Measurements from ENCODE around the gene PRR36. TPM values are rescaled to one million over a fixed set of nuclear protein-coding genes. Genes with fewer than 3 reads are reported as not detected.

Gene PRR36
- total RNA-seq, 4 donors from 2014 or later, result 0.72 to 0.93 (median 0.83) TPM

DNA sequence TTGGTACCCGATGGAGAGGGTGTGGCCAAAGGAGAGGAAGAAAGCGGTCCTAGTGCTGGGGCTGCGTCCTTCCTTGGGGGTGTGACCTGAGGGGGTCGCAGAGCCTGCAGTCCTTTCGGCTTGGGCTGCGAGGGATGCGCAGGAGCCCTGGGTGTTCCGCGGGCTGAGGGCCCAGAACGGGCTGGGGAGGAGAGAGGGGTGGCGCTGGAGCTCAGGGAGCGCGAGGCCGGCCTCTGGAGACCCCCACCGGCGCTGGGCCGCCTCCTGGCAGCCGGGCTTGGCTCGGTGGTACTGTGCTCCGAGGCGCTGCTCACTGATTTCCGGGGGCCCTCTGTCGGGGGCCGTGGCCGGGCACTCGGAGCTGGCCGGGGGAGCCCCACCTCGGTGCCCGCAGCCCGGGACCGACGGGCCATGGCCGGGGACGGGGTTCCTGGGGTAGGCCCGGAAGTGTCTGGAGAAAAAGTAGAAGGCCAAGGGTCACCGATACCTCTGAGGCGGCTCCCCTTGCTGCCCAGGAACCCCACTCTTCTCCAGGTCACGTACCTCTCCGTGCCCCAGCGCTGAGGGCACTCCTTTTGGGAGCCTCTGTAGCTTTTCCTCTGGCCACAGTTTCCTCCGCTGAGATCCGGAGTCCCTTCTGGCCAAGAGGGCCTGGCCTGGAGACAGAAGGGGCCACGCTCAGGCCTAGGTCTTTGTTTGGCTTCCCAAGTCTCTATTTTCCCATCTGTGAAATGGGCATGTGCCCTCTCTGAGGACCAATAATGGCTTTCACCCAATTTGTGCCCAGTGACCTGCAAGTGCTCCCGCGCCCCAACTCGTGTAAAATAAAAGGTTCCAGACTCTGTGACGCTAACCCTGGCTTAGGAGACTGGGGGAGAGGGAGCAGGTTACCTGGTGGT is 1.6 kb downstream of the PRR36 start:
- intact Hi-C loops (cut with DNase I; ENCODE audit: low total_unique reads), result no loop called here
- no peak for DNase-seq (ENCODE audit: low spot score in 2 of 2)
- 52 to 58% methylated on average over 44 to 47 of the region's 47 CpGs for WGBS, 2 donors
- no peak overlapping the region for H3K4me3 ChIP-seq (ENCODE audit: low read depth, poor library complexity, severe bottlenecking)
- TF ChIP-seq POLR2A (IDR thresholded peaks at IDR 0.05), result no peak
- TF ChIP-seq, protein P1, sequence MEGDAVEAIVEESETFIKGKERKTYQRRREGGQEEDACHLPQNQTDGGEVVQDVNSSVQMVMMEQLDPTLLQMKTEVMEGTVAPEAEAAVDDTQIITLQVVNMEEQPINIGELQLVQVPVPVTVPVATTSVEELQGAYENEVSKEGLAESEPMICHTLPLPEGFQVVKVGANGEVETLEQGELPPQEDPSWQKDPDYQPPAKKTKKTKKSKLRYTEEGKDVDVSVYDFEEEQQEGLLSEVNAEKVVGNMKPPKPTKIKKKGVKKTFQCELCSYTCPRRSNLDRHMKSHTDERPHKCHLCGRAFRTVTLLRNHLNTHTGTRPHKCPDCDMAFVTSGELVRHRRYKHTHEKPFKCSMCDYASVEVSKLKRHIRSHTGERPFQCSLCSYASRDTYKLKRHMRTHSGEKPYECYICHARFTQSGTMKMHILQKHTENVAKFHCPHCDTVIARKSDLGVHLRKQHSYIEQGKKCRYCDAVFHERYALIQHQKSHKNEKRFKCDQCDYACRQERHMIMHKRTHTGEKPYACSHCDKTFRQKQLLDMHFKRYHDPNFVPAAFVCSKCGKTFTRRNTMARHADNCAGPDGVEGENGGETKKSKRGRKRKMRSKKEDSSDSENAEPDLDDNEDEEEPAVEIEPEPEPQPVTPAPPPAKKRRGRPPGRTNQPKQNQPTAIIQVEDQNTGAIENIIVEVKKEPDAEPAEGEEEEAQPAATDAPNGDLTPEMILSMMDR (IDR thresholded peaks at IDR 0.05), result no peak

DNA sequence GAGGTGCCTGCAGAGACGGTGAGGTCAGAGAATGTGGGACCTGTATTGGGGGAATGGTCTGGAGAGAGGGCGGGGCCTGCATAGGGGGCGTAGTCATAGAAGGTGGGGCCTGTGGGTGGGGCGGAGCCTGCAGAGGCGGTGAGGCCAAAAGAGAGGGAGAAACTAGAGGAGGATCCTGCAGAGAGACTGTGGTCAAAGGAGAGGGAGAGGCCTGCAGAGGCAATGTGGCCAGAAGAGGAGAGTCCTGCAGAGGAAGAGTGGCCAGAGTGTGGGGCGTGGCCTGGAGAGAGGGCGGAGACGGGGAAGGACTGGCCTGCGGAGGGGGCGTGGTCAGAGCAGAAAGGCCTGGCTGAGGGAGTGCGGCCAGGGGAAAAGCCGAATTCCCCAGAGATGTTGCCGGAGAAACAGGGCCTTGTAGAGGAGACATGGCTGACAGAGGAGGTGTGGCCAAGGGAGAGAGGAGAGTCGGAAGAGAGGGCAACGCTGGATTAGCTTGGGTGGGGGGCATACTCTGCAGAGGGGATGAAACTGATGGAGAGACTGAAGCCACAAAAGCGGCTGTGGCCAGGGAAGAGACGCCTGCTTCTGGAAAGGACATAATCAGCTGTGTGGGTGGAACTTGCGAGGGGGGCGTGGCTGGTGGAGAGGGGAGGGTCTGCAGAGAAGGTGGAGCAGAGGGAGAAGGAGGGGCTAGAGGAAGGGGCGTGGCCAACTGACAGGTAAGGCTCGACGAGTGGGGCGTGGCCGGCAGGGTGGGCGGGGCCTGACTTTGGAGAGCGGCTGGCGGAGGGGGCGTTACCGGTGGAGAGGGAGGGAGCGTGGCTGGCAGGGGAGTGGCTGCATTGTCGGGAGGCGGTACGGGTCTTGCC is 2.5 kb downstream of the PRR36 start:
- TF ChIP-seq, protein P1 (IDR thresholded peaks at IDR 0.05), result no peak
- no peak for TF ChIP-seq POLR2A (IDR thresholded peaks at IDR 0.05)
- 3 to 4% methylated on average over 33 of the region's 33 CpGs for WGBS, 2 donors
- no peak overlapping the region for H3K4me3 ChIP-seq (ENCODE audit: low read depth, poor library complexity, severe bottlenecking)
- intact Hi-C loops (cut with DNase I; ENCODE audit: low total_unique reads), result no loop called here
- peak; percentile 90 to 96 for DNase-seq (ENCODE audit: low spot score in 2 of 2)

DNA sequence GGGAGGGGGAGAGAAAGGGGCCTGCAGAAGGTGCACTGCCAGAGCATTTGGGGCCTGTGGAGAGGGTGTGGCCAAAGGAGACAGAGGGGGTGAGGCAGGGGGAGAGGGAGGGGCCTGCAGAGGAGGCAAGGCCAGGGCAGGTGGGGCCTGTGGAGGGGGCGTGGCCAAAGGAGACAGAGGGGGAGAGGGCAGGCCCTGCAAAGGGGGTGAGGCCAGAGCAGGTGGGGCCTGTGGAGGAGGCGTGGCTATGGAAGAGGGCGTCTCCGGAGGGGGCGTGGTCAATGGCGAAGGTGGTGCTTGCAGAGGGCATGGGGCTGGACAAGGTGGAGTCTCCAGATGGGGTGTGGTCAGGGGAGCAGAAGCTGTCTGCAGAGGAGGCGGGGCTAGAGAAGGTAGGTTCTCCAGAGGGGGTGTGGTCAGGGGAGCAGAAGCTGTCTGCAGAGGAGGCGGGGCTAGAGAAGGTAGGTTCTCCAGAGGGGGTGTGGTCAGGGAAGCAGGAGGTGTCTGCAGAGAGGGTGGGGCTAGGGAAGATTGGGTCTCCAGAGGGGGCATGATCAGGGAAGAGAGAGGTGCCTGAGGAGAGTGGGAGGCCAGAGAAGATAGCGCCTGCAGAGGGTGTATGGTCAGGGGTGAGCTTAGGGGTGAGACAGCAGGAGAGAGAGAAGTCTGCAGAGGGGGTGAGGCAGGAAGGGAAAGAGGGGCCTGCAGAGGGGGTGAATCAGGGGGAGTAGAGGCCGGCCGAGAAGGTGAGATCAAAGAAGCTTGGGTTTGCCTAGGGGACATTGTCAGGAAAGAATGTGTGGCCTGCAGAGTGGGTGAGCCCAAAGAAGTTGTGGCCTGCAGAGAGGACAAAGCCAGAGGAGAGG is 3.4 kb downstream of the PRR36 start:
- TF ChIP-seq, protein P1 (IDR thresholded peaks at IDR 0.05), result no peak
- TF ChIP-seq POLR2A (IDR thresholded peaks at IDR 0.05), result no peak
- WGBS, 2 donors, result 41 to 55% methylated on average over 11 of the region's 11 CpGs
- H3K4me3 ChIP-seq (ENCODE audit: low read depth, poor library complexity, severe bottlenecking), result no peak overlapping the region
- intact Hi-C loops (cut with DNase I; ENCODE audit: low total_unique reads), result no loop called here
- peak in 1 of 2 donors; percentile 55 for DNase-seq (ENCODE audit: low spot score in 2 of 2)

DNA sequence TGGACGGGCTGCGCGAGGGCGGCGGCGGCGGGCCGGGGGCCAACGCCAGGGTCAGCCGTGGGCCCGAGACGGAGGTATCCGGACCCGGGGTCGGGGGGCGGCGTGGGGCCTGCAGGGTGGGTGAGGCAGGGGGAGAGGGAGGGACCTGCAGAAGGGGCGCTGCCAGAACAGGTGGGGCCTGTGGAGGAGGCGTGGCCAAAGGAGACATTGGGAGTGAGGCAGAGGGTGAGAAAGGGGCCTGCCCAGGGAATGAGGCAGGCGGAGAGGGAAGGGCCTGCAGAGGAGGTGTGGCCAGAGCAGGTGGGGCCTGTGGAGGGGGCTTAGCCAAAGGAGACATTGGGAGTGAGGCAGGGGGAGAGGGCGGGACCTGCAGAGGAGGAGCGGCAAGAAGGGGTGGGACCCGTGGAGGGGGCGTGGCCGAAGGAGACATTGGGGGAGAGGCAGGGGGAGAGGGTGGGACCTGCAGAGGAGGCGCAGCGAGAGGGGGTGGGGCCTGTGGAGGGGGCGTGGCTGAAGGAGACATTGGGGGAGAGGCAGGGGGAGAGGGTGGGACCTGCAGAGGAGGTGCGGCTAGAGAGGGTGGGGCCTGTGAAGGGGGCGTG is 4.2 kb downstream of the PRR36 start:
- TF ChIP-seq, protein P1 (IDR thresholded peaks at IDR 0.05), result no peak
- no peak for TF ChIP-seq POLR2A (IDR thresholded peaks at IDR 0.05)
- peak overlapping the region; percentile 29 for H3K4me3 ChIP-seq (ENCODE audit: low read depth, poor library complexity, severe bottlenecking)
- no peak for DNase-seq (ENCODE audit: low spot score in 2 of 2)
- intact Hi-C loops (cut with DNase I; ENCODE audit: low total_unique reads), result no loop called here
- WGBS, 2 donors, result 12 to 27% methylated on average over 24 to 28 of the region's 30 CpGs

DNA sequence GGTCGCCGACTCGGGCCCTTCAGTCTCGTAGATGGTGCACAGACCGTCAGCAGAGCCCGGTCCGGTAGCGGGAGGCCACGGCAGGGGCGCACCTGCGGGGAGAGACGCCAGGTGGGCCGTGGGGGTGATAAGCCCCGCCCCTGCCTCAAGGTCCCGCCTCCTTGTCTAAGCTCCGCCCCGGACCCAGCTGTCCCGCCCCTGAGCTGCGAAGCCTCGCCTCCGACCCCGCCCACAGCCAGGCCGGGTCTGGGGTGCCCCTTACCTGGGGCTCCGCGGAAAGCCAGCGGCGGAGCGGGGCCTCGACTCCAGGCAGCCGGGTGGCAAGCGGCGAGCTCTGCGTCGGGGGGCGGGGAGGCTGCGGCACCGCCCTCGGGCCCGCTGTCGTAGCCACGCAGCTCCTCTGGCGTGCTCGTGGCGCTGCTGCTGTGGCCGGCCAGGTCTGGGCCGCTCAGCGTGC is 4.7 kb downstream of the PRR36 start:
- intact Hi-C loops (cut with DNase I; ENCODE audit: low total_unique reads), result no loop called here
- 0 to 1% methylated on average over 12 to 16 of the region's 47 CpGs for WGBS, 2 donors
- H3K4me3 ChIP-seq (ENCODE audit: low read depth, poor library complexity, severe bottlenecking), result peak overlapping the region; percentile 29
- no peak for TF ChIP-seq POLR2A (IDR thresholded peaks at IDR 0.05)
- TF ChIP-seq, protein P1 (IDR thresholded peaks at IDR 0.05), result no peak
- DNase-seq (ENCODE audit: low spot score in 2 of 2), result peak in 1 of 2 donors; percentile 93
